Neural progenitor cell (in vitro differentiated cells): ENCODE measurements around the gene CNP. TPM values are rescaled to one million over a fixed set of nuclear protein-coding genes. Genes with fewer than 3 reads are reported as not detected.
"Not testable (repeated sequence)": the region's sequence is repeated elsewhere in the genome, so short reads cannot be mapped to it uniquely, and the experiment has no call there.

Experiments
- DNase-seq: peaks from one replicate; pipeline ENCODE4 v3.0.0-alpha.2; 2016; ENCODE audit warnings: low spot score
- H2AFZ ChIP-seq: fragments of 200-600 bp; sonication (generic); replicated peaks from 2 replicates; pipeline ENCODE4 v1.6.1; 2016; ENCODE audit warnings: antibody characterized with exemption
- H3F3A ChIP-seq: fragments of 200-600 bp; sonication (generic); 2 replicates; pipeline ENCODE4 v1.6.1; 2016; ENCODE audit warnings: antibody characterized with exemption, low read depth
- H3K27ac ChIP-seq: fragments of 200-600 bp; sonication (generic); 2 replicates; pipeline ENCODE4 v1.5.1; 2016; ENCODE audit warnings: mild to moderate bottlenecking
- H3K27me3 ChIP-seq: fragments of 200-600 bp; sonication (generic); 2 replicates; pipeline ENCODE4 v1.6.1; 2016; ENCODE audit warnings: mild to moderate bottlenecking, moderate library complexity
- H3K36me3 ChIP-seq: fragments of 200-600 bp; sonication (generic); 2 replicates; pipeline ENCODE4 v1.5.1; 2016
- H3K4me1 ChIP-seq: fragments of 200-600 bp; sonication (generic); 2 replicates; pipeline ENCODE4 v1.6.1; 2016; ENCODE audit warnings: mixed run types
- H3K4me2 ChIP-seq: fragments of 200-600 bp; sonication (generic); 2 replicates; pipeline ENCODE4 v1.6.1; 2016
- H3K4me3 ChIP-seq: fragments of 200-600 bp; sonication (generic); 2 replicates; pipeline ENCODE4 v1.5.1; 2016
- H3K79me2 ChIP-seq: fragments of 200-600 bp; sonication (generic); 2 replicates; pipeline ENCODE4 v1.6.1; 2016; ENCODE audit warnings: low read depth
- H3K9ac ChIP-seq: fragments of 200-600 bp; sonication (generic); 2 replicates; pipeline ENCODE4 v1.6.1; 2016
- H3K9me3 ChIP-seq: fragments of 200-600 bp; sonication (generic); 2 replicates; pipeline ENCODE4 v1.5.1; 2016; ENCODE audit warnings: low read depth
- H4K20me1 ChIP-seq: fragments of 200-600 bp; sonication (generic); 2 replicates; pipeline ENCODE4 v1.6.1; 2016; ENCODE audit warnings: low read depth
- H3K27ac Mint-ChIP-seq: 3 replicates; pipeline ENCODE4 v1.8.0; 2021; ENCODE audit warnings: mixed read lengths
- H3K27me3 Mint-ChIP-seq: 2 replicates; pipeline ENCODE4 v1.8.0; 2022; ENCODE audit warnings: low read depth, mild to moderate bottlenecking, inconsistent platforms, moderate library complexity, mixed read lengths; ENCODE audit not compliant: insufficient read depth
- H3K36me3 Mint-ChIP-seq: 3 replicates; pipeline ENCODE4 v1.8.0; 2021; ENCODE audit warnings: mixed read lengths
- H3K4me1 Mint-ChIP-seq: 3 replicates; pipeline ENCODE4 v1.8.0; 2021; ENCODE audit warnings: mixed read lengths
- H3K4me3 Mint-ChIP-seq: 3 replicates; pipeline ENCODE4 v1.8.0; 2021; ENCODE audit warnings: mild to moderate bottlenecking, moderate library complexity, mixed read lengths
- H3K9me3 Mint-ChIP-seq: 3 replicates; pipeline ENCODE4 v1.8.0; 2020; ENCODE audit warnings: mixed read lengths
- CTCF ChIP-seq: fragments of 200-600 bp; sonication (generic); IDR thresholded peaks from 2 replicates; pipeline ENCODE4 v1.5.1; 2017; ENCODE audit warnings: antibody characterized with exemption, mild to moderate bottlenecking
- EZH2 ChIP-seq: fragments of 200-600 bp; sonication (generic); IDR thresholded peaks from 2 replicates; pipeline ENCODE4 v1.6.1; 2017; ENCODE audit warnings: antibody characterized with exemption, mild to moderate bottlenecking, moderate library complexity
- EZH2phosphoT487 ChIP-seq: fragments of 200-600 bp; sonication (generic); IDR thresholded peaks from 2 replicates; pipeline ENCODE4 v1.6.1; 2017; ENCODE audit warnings: antibody characterized with exemption
- total RNA-seq: library from RNA; depleted of rRNA; stranded (reverse); fragments of >200 nt; gene quantifications from 2 replicates; pipeline ENCODE4 v1.2.3, GENCODE V29; 2015; ENCODE audit warnings: low replicate concordance

CNP gene
- total RNA-seq, 1 donor from 2014 or later, result 38.6 TPM

- no peaks in the 10 kb centered on the region for H3K27me3 Mint-ChIP-seq
- Histone ChIP-seq H3F3A (peaks cover 7% of the 10 kb centered on the region), H3K36me3 (no peaks in the 10 kb centered on the region), H3K27me3 (no peaks in the 10 kb centered on the region), H3K4me1 (no peaks in the 10 kb centered on the region), H3K9ac (no peak overlapping the region), H3K4me2 (no peak overlapping the region), H4K20me1 (peaks cover 47% of the 10 kb centered on the region), H3K9me3 (no peaks in the 10 kb centered on the region), H3K79me2 (peaks cover 67% of the 10 kb centered on the region), H3K4me3 (no peak overlapping the region), H2AFZ (no peak overlapping the region), H3K27ac (no peak overlapping the region)
- H3K4me3 Mint-ChIP-seq, result no peak overlapping the region
- H3K4me1 Mint-ChIP-seq, result peaks cover 2% of the 10 kb centered on the region
- TF ChIP-seq EZH2 (no peak), EZH2phosphoT487 (no peak), CTCF (no peak)
- DNase-seq, result no peak
- H3K27ac Mint-ChIP-seq, result no peak overlapping the region
- H3K9me3 Mint-ChIP-seq, result no peaks in the 10 kb centered on the region
- peaks cover 17% of the 10 kb centered on the region for H3K36me3 Mint-ChIP-seq
Measured at GRCh38 chr17:42002175-42002791, 35.7 kb downstream of the CNP start.

- no peak for TF ChIP-seq EZH2phosphoT487
- Histone ChIP-seq H3K36me3 (no peaks in the 10 kb centered on the region), H2AFZ (no peak overlapping the region), H3K9me3 (no peaks in the 10 kb centered on the region), H3F3A (peaks cover 7% of the 10 kb centered on the region), H3K4me2 (no peak overlapping the region), H3K79me2 (peaks cover 73% of the 10 kb centered on the region), H3K9ac (no peak overlapping the region), H4K20me1 (peaks cover 47% of the 10 kb centered on the region), H3K4me1 (no peaks in the 10 kb centered on the region), H3K27me3 (no peaks in the 10 kb centered on the region), H3K27ac (no peak overlapping the region), H3K4me3 (no peak overlapping the region)
- H3K27me3 Mint-ChIP-seq, result no peaks in the 10 kb centered on the region
- H3K4me3 Mint-ChIP-seq, result no peak overlapping the region
- H3K36me3 Mint-ChIP-seq, result peaks cover 18% of the 10 kb centered on the region
- H3K9me3 Mint-ChIP-seq, result no peaks in the 10 kb centered on the region
- H3K27ac Mint-ChIP-seq, result no peak overlapping the region
- DNase-seq, result no peak
- H3K4me1 Mint-ChIP-seq, result peaks cover 2% of the 10 kb centered on the region
Measured at GRCh38 chr17:42002792-42003301, 36.3 kb downstream of the CNP start.

GRCh38 chr17:42005166-42005565 is 38.6 kb downstream of the CNP start:
- no peak for TF ChIP-seq CTCF
- no peak for TF ChIP-seq EZH2phosphoT487
- TF ChIP-seq EZH2, result no peak
- Histone ChIP-seq H3K4me2 (no peak overlapping the region), H3K27ac (no peak overlapping the region), H3K36me3 (no peaks in the 10 kb centered on the region), H4K20me1 (peaks cover 56% of the 10 kb centered on the region), H3K9ac (no peak overlapping the region), H3K4me1 (no peaks in the 10 kb centered on the region), H3F3A (peaks cover 13% of the 10 kb centered on the region), H2AFZ (no peak overlapping the region), H3K79me2 (peaks cover 96% of the 10 kb centered on the region), H3K4me3 (no peak overlapping the region), H3K27me3 (no peaks in the 10 kb centered on the region), H3K9me3 (no peaks in the 10 kb centered on the region)
- peaks cover 17% of the 10 kb centered on the region for H3K36me3 Mint-ChIP-seq
- no peak for DNase-seq
- no peak overlapping the region for H3K27ac Mint-ChIP-seq
- no peaks in the 10 kb centered on the region for H3K27me3 Mint-ChIP-seq
- peaks cover 2% of the 10 kb centered on the region for H3K4me1 Mint-ChIP-seq
- H3K9me3 Mint-ChIP-seq, result no peaks in the 10 kb centered on the region
- H3K4me3 Mint-ChIP-seq, result no peak overlapping the region

GRCh38 chr17:42009170-42009569 is 42.6 kb downstream of the CNP start:
- peaks cover 28% of the 10 kb centered on the region for H3K4me1 Mint-ChIP-seq
- H3K79me2 ChIP-seq, result peaks cover 100% of the 10 kb centered on the region
- H3K36me3 Mint-ChIP-seq, result peaks cover 29% of the 10 kb centered on the region
- H3K4me1 ChIP-seq, result peaks cover 12% of the 10 kb centered on the region
- DNase-seq, result peak; percentile 28
- TF ChIP-seq EZH2 (no peak), CTCF (peak; percentile 16)
- H3K36me3 ChIP-seq, result no peaks in the 10 kb centered on the region
- H3K27ac ChIP-seq, result peak overlapping the region; percentile 45
- no peak overlapping the region for H3K27ac Mint-ChIP-seq
- no peaks in the 10 kb centered on the region for H3K27me3 ChIP-seq
- no peak overlapping the region for H3K9ac ChIP-seq
- no peaks in the 10 kb centered on the region for H3K27me3 Mint-ChIP-seq
- H3K4me2 ChIP-seq, result no peak overlapping the region
- peaks cover 42% of the 10 kb centered on the region for H3F3A ChIP-seq
- no peak overlapping the region for H3K4me3 ChIP-seq
- no peak overlapping the region for H3K4me3 Mint-ChIP-seq
- H3K9me3 ChIP-seq, result no peaks in the 10 kb centered on the region
- H2AFZ ChIP-seq, result no peak overlapping the region
- peaks cover 62% of the 10 kb centered on the region for H4K20me1 ChIP-seq
- H3K9me3 Mint-ChIP-seq, result no peaks in the 10 kb centered on the region

- Histone ChIP-seq H3K79me2 (peaks cover 100% of the 10 kb centered on the region), H3F3A (peaks cover 46% of the 10 kb centered on the region), H3K4me1 (peaks cover 12% of the 10 kb centered on the region), H4K20me1 (peaks cover 51% of the 10 kb centered on the region)
- H3K4me3 Mint-ChIP-seq, H3K9ac ChIP-seq, H3K9me3 ChIP-seq, H2AFZ ChIP-seq, H3K27me3 ChIP-seq, H3K4me3 ChIP-seq, H3K27me3 Mint-ChIP-seq, H3K27ac ChIP-seq, H3K27ac Mint-ChIP-seq, DNase-seq, H3K4me2 ChIP-seq, H3K9me3 Mint-ChIP-seq, H3K36me3 ChIP-seq: not testable (repeated sequence)
- peaks cover 29% of the 10 kb centered on the region for H3K36me3 Mint-ChIP-seq
- peaks cover 30% of the 10 kb centered on the region for H3K4me1 Mint-ChIP-seq
Measured at GRCh38 chr17:42010266-42010680, 43.7 kb downstream of the CNP start.
